ENCODE results near the gene C5orf58. TPM values are rescaled to one million over a fixed set of nuclear protein-coding genes. Genes with fewer than 3 reads are reported as not detected.

C5orf58 gene
- total and polyA plus RNA-seq, 9 of the 15 experiments (the other 6 are each of a cell fraction or from before 2014, with no cell fraction given) = 1.5 to 7.6 (median 5.3) TPM

DNA sequence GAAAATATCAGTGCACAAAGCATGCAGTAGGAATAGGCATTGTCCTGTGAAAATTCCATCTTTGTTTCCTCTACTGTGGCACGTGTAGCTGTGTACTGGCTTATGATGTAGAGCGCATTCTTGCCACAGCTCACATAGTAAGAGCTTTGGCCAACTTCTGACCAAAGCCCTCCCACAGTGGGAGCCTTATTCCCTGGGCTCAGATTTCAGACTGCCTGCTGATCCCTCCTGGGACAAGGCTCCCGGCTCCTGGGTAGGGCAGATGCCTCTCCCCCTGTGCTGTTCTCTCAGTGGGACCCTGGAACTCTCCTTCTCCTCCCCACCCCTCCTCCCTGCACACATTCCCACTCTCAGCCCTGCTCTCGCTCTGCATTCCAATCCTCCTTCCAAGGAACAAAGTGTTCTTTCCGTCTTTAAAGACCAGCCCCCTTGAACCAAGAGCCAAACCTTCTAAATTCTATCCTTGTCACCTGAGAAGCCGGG is 47.3 kb downstream of the C5orf58 start:
- Histone ChIP-seq H3K9ac (ENCODE audit: insufficient read depth in 1 of 2, low read depth in 2 of 2, low read length in 2 of 2) (peak overlapping the region in 1 of 2 experiments; percentile 69; a peak in 1 of 4 replicates), H3K9me3 (replicated peaks; ENCODE audit: control insufficient read depth, insufficient read depth, low read depth, low read length) (no peaks in the 10 kb centered on the region), H3K79me2 (ENCODE audit: control insufficient read depth, insufficient read depth, low read length) (no peaks in the 10 kb centered on the region), H3K4me2 (ENCODE audit: insufficient read depth, low read length) (no peak overlapping the region), H3K4me1 (replicated peaks in 1 of 2; ENCODE audit: control insufficient read depth in 2 of 2, insufficient read depth in 2 of 2, low read length in 2 of 2) (peaks cover 8 to 38% of the 10 kb centered on the region in 2 experiments), H3K27ac (ENCODE audit: extremely low read depth, low read depth, low read length) (peak overlapping the region; percentile 60; the same call in 2 of the 3 replicates), H3K36me3 (ENCODE audit: control insufficient read depth, insufficient read depth, low read length) (peaks cover 3% of the 10 kb centered on the region; the same call in 2 of the 3 replicates), H4K20me1 (replicated peaks; ENCODE audit: control insufficient read depth, insufficient read depth, low read length) (no peaks in the 10 kb centered on the region; the same call in 1 of the 2 replicates), H3K4me3 (no peak overlapping the region), H3K9me1 (ENCODE audit: control insufficient read depth, insufficient read depth, low read length) (no peaks in the 10 kb centered on the region), H3K27me3 (ENCODE audit: control insufficient read depth in 2 of 2, insufficient read depth in 2 of 2, low read length in 2 of 2) (no peaks in the 10 kb centered on the region), H2AFZ (ENCODE audit: low read depth, low read length) (no peak overlapping the region; the same call in 1 of the 2 replicates)
- BruUV-seq (replicated peaks) = no TSS peak
- in situ Hi-C loops (cut with MboI) (no loop called here), intact Hi-C loops (cut with micrococcal nuclease) (no loop called here)
- no peak for TF ChIP-seq ZKSCAN8 (CRISPR knock-in tag; IDR thresholded peaks at IDR 0.05)
- peak; percentile 61; the same call in 1 of the 2 replicates for TF ChIP-seq ZKSCAN1 (IDR thresholded peaks at IDR 0.05; ENCODE audit: low read depth, low read length)
- peak; percentile 18 for TF ChIP-seq HNRNPK (IDR thresholded peaks at IDR 0.05; ENCODE audit: low read depth, low read length, poor library complexity, severe bottlenecking)
- TF ChIP-seq CSDE1 (IDR thresholded peaks at IDR 0.05) = no peak
- TF ChIP-seq, protein P1, sequence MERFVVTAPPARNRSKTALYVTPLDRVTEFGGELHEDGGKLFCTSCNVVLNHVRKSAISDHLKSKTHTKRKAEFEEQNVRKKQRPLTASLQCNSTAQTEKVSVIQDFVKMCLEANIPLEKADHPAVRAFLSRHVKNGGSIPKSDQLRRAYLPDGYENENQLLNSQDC (CRISPR knock-in tag; IDR thresholded peaks at IDR 0.05) = no peak
- TF ChIP-seq CREM (IDR thresholded peaks at IDR 0.05; ENCODE audit: low read depth) = no peak
- no peak for TF ChIP-seq ZNF431 (CRISPR knock-in tag; IDR thresholded peaks at IDR 0.05)
- ChIA-PET POLR2A (no interaction called here), CTCF (ENCODE audit: low intra/inter-chr PET ratio) (no interaction called here)
- no peak for ATAC-seq
- WGBS (ENCODE audit: insufficient coverage, low coverage, missing lambda C conversion rate) = 48% methylated on average over 6 of the region's 6 CpGs
- DNase-seq (ENCODE audit: extremely low read depth in 1 of 4, low spot score in 3 of 4) = no peak
- FAIRE-seq = no peak
